ENCODE measurements around the gene XXYLT1. TPM values are rescaled to one million over a fixed set of nuclear protein-coding genes. Genes with fewer than 3 reads are reported as not detected.
A peak's percentile ranks its signal among the peaks of the same experiment; 100 is the strongest.
"Not testable (repeated sequence)": the region's sequence is repeated elsewhere in the genome, so short reads cannot be mapped to it uniquely, and the experiment has no call there.

Gene XXYLT1
- polyA plus RNA-seq, 4 donors = 0.81 to 11.7 (median 4.6) TPM

DNA sequence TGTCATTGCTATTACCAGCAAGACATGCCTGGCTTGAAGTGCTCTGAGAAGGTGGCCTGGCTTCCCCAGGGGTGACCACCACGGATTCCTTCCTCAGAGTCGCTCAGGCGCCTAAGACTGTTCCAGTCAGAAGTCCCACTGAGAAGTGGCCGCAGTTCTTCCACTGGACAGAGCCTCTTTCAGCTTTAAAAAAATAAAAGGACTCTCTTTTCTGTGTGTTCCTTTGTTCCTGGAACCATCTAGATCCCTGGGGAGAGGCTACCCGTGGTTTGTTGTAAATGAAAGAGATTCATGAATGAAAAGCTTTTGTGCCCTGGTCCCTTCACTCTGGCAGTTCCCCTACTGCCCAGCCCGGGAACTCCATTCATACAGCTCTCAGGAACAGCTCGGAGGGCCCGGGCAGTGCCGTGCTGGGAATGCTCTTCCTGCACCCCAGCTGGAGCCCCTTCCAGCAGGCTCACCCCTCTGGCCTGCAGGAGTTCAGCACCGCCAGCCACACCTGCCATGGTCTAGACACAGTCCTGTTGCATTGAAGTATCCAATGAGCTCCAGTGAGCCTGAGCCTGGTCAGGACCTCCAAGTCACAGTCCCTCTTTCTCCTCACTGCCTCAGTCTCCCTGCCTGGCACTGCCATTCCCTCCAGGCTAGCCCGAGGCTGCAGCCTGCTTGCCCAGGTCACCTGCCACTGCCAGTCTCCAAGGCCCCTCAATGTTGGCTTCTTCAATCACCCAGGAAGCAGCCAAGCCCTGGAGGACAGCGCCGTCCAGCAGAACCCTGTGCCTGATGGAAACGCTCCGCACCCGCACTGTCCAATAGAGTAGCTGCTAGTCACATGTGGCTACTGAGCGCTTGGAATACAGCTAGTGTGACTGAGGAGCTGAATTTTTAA is 75.4 kb downstream of the XXYLT1 start:
- WGBS, 3 donors = 91 to 96% (median 95%) methylated on average over 17 of the region's 17 CpGs
- peaks cover 0 to 3% (median 0%) of the 10 kb centered on the region in 3 donors for H3K4me1 ChIP-seq (ENCODE audit: control insufficient read depth in 3 of 3, insufficient read depth in 2 of 3, low read depth in 1 of 3, low read length in 2 of 3)
- no peaks in the 10 kb centered on the region for H3K36me3 ChIP-seq (ENCODE audit: control insufficient read depth in 3 of 3, insufficient read depth in 2 of 3, low read depth in 1 of 3, low read length in 3 of 3)
- no peak overlapping the region for H3K4me3 ChIP-seq (ENCODE audit: low read depth in 1 of 3, low read length in 3 of 3)
- DNase-seq = no peak
- no peak for FAIRE-seq
- H3K9me3 ChIP-seq (ENCODE audit: control insufficient read depth in 2 of 2, insufficient read depth in 1 of 2, low read depth in 1 of 2, low read length in 1 of 2) = peaks cover 0 to 10% of the 10 kb centered on the region in 2 donors
- no peaks in the 10 kb centered on the region for H3K27me3 ChIP-seq (ENCODE audit: control insufficient read depth in 3 of 3, insufficient read depth in 3 of 3, low read length in 3 of 3)
- peak overlapping the region in 1 of 3 donors; percentile 10 for H3K27ac ChIP-seq (ENCODE audit: low read depth in 1 of 3, low read length in 2 of 3)

DNA sequence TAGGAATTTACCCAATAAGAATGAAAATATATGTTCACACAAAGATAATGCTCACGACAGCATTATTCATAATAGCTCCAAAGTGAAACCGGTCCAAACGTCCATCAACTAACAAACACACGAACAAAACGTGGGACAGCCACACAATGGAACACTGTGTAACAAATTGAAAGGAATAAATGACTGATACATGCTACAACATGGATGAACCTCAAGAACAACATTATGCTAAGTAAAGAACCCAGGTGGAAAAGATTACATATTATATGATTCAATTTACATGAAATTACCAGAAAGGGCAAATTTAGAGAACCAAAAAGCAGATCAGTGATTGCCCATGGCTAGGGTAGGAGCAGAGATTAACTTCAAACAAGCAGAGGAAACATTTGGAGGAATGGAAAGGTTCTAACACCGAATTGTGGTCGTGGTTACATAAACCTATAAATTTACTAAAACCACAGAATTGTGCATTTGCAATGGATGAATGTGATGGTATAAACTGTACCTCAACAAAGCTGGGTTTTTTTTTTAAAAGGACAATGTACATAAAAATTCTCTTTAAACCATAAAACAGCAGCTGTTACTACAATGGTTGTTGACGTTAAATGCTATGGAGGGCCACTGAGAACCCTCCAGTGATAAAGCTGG is 76.3 kb downstream of the XXYLT1 start:
- DNase-seq = no peak
- WGBS, 3 donors = 57 to 61% (median 58%) methylated on average over 8 of the region's 8 CpGs
- peaks cover 0 to 3% (median 0%) of the 10 kb centered on the region in 3 donors for H3K4me1 ChIP-seq (ENCODE audit: control insufficient read depth in 3 of 3, insufficient read depth in 2 of 3, low read depth in 1 of 3, low read length in 2 of 3)
- H3K27ac ChIP-seq (ENCODE audit: low read depth in 1 of 3, low read length in 2 of 3) = no peak overlapping the region
- no peaks in the 10 kb centered on the region for H3K27me3 ChIP-seq (ENCODE audit: control insufficient read depth in 3 of 3, insufficient read depth in 3 of 3, low read length in 3 of 3)
- peaks cover 0 to 13% of the 10 kb centered on the region in 2 donors for H3K9me3 ChIP-seq (ENCODE audit: control insufficient read depth in 2 of 2, insufficient read depth in 1 of 2, low read depth in 1 of 2, low read length in 1 of 2)
- no peak for FAIRE-seq
- H3K36me3 ChIP-seq (ENCODE audit: control insufficient read depth in 3 of 3, insufficient read depth in 2 of 3, low read depth in 1 of 3, low read length in 3 of 3) = no peaks in the 10 kb centered on the region
- H3K4me3 ChIP-seq (ENCODE audit: low read depth in 1 of 3, low read length in 3 of 3) = no peak overlapping the region

DNA sequence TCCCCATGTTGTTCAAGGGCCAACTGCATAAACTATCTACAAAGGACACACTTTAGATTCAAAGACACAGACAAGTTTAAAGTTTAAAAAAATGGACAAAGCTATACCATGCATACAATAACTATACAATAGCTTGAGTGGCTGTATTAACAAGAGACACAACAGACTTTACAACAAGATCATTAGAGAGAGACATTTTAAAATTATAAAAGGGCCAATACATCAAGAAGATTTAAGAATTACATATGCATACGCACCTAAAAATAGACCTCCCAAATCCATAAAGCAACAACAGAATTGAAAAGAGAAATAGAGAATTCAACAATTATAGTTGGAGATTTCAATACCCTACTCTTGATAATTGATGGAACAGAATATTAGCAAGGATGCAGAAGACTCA is 79.4 kb downstream of the XXYLT1 start:
- WGBS, 3 donors = 100% methylated on average over 1 of the region's 1 CpG
- Histone ChIP-seq H3K9me3 (ENCODE audit: control insufficient read depth in 2 of 2, insufficient read depth in 1 of 2, low read depth in 1 of 2, low read length in 1 of 2) (peaks cover 0 to 13% of the 10 kb centered on the region in 2 donors), H3K27me3 (ENCODE audit: control insufficient read depth in 3 of 3, insufficient read depth in 3 of 3, low read length in 3 of 3) (no peaks in the 10 kb centered on the region), H3K4me3 (ENCODE audit: low read depth in 1 of 3, low read length in 3 of 3) (no peak overlapping the region), H3K4me1 (ENCODE audit: control insufficient read depth in 3 of 3, insufficient read depth in 2 of 3, low read depth in 1 of 3, low read length in 2 of 3) (no peaks in the 10 kb centered on the region), H3K27ac (ENCODE audit: low read depth in 1 of 3, low read length in 2 of 3) (no peak overlapping the region), H3K36me3 (ENCODE audit: control insufficient read depth in 3 of 3, insufficient read depth in 2 of 3, low read depth in 1 of 3, low read length in 3 of 3) (no peaks in the 10 kb centered on the region)
- FAIRE-seq = no peak
- no peak for DNase-seq

DNA sequence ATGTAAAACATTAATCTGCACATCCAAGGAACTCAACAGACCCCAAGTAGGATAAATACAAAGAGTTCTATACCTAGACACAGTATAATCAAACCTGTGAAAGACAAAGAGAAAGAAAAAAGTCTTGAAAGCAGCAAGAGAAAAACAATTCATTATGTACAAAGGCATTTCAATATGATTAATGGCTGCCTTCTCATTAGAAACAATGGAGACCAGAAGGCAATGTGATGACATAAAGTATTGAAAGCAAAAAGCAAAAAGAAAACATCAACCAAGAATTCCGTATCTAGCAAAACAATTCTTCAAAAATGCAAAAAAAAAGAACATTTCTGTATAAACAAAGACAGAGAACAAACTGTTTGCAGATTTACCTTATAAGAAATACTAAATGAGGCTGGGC is 81.1 kb downstream of the XXYLT1 start:
- no peak for FAIRE-seq
- no peaks in the 10 kb centered on the region for H3K36me3 ChIP-seq (ENCODE audit: control insufficient read depth in 3 of 3, insufficient read depth in 2 of 3, low read depth in 1 of 3, low read length in 3 of 3)
- H3K9me3 ChIP-seq (ENCODE audit: control insufficient read depth in 2 of 2, insufficient read depth in 1 of 2, low read depth in 1 of 2, low read length in 1 of 2) = peaks cover 0 to 13% of the 10 kb centered on the region in 2 donors
- DNase-seq = no peak
- 82 to 97% (median 94%) methylated on average over 1 of the region's 1 CpG for WGBS, 3 donors
- H3K4me1 ChIP-seq (ENCODE audit: control insufficient read depth in 3 of 3, insufficient read depth in 2 of 3, low read depth in 1 of 3, low read length in 2 of 3) = peaks cover 0 to 5% (median 0%) of the 10 kb centered on the region in 3 donors
- no peaks in the 10 kb centered on the region for H3K27me3 ChIP-seq (ENCODE audit: control insufficient read depth in 3 of 3, insufficient read depth in 3 of 3, low read length in 3 of 3)
- H3K27ac ChIP-seq (ENCODE audit: low read depth in 1 of 3, low read length in 2 of 3) = no peak overlapping the region
- H3K4me3 ChIP-seq (ENCODE audit: low read depth in 1 of 3, low read length in 3 of 3) = no peak overlapping the region

DNA sequence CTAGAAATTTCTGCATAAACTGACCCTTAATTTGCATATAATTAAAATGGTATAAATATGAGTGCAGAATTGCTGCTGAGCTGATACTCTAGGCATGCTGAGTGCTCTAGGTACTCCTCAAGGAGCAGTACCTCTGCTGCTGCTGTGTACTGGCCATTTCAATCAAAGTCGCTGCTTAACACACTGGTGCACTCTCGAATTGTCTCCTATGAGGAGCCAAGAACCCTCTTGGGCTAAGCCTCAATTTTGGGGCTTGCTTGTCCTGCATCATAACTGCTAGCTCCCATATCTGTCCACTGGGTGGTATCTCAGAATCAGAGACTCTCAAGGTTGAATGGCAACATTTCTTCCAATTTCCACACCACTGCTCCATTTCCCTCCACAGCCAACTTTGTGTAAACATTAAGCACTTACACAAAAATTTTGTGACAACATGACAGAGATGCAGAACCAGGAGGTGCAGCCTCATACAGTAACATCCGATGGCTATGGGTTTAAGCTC is 82.5 kb downstream of the XXYLT1 start:
- Histone ChIP-seq H3K4me3 (ENCODE audit: low read depth in 1 of 3, low read length in 3 of 3) (no peak overlapping the region), H3K27me3 (ENCODE audit: control insufficient read depth in 3 of 3, insufficient read depth in 3 of 3, low read length in 3 of 3) (no peaks in the 10 kb centered on the region), H3K36me3 (ENCODE audit: control insufficient read depth in 3 of 3, insufficient read depth in 2 of 3, low read depth in 1 of 3, low read length in 3 of 3) (no peaks in the 10 kb centered on the region), H3K9me3 (ENCODE audit: control insufficient read depth in 2 of 2, insufficient read depth in 1 of 2, low read depth in 1 of 2, low read length in 1 of 2) (peaks cover 0 to 13% of the 10 kb centered on the region in 2 donors), H3K27ac (ENCODE audit: low read depth in 1 of 3, low read length in 2 of 3) (no peak overlapping the region), H3K4me1 (ENCODE audit: control insufficient read depth in 3 of 3, insufficient read depth in 2 of 3, low read depth in 1 of 3, low read length in 2 of 3) (peaks cover 0 to 5% (median 0%) of the 10 kb centered on the region in 3 donors)
- FAIRE-seq = no peak
- DNase-seq = no peak
- WGBS, 3 donors = 89 to 90% (median 90%) methylated on average over 3 of the region's 3 CpGs

DNA sequence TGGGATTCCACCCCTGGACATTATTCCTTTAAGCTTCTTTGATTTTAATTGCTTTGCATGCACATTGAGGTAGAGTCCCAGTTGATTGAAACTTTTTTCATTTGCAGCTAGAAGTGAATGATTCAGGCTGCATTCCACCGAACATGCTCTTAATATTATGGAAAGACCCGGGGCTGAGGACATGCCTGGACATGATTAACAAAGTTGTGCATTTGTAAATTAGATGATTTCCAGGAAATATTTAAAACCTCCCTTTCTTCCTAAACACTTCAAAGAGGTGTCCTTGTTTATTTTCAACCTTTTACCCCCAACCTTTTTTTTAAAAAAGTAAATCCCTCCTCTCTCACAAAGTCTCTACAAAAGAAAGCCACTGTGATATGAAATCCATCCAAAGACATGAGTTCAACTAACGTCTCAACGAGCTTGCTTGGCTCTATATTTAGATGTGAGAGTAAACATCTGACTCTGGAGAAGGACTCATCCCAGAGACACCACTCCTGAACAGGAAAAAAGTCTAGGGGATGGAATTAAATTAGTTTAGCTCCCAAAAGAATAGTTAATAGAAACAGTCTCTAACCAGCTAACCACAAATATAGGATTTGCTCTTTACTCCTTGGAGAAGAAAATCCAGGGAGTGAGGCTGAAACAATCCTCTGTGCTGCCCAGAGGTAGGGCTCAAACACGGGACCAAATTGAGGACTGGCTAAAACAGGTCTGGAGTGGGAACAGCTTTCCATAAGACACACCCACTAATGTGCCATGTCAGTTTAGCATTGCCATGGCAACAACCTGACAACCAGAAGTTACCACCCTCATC is 83.1 kb downstream of the XXYLT1 start:
- Histone ChIP-seq H3K9me3 (ENCODE audit: control insufficient read depth in 2 of 2, insufficient read depth in 1 of 2, low read depth in 1 of 2, low read length in 1 of 2) (peaks cover 0 to 13% of the 10 kb centered on the region in 2 donors), H3K36me3 (ENCODE audit: control insufficient read depth in 3 of 3, insufficient read depth in 2 of 3, low read depth in 1 of 3, low read length in 3 of 3) (no peaks in the 10 kb centered on the region), H3K27ac (ENCODE audit: low read depth in 1 of 3, low read length in 2 of 3) (no peak overlapping the region), H3K27me3 (ENCODE audit: control insufficient read depth in 3 of 3, insufficient read depth in 3 of 3, low read length in 3 of 3) (no peaks in the 10 kb centered on the region), H3K4me3 (ENCODE audit: low read depth in 1 of 3, low read length in 3 of 3) (no peak overlapping the region), H3K4me1 (ENCODE audit: control insufficient read depth in 3 of 3, insufficient read depth in 2 of 3, low read depth in 1 of 3, low read length in 2 of 3) (peaks cover 0 to 5% (median 0%) of the 10 kb centered on the region in 3 donors)
- WGBS, 3 donors = 62 to 79% (median 76%) methylated on average over 5 of the region's 5 CpGs
- no peak for FAIRE-seq
- no peak for DNase-seq

DNA sequence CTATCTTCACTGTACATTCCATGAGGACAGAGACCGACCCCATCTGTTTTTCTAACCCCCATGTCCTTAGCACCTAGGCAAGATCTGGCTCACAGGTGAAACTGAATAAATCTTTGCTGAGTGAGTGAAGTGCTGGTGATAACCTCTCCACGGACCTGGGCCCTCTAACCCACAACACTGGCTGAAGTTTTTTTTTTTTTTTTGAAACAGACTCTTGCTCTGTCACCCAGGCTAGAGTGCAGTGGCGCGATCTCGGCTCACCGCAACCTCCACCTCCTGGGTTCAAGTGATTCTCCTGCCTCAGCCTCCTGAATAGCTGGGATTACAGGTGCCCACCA is 84.3 kb downstream of the XXYLT1 start:
- WGBS, 3 donors = 91 to 95% (median 92%) methylated on average over 6 of the region's 6 CpGs
- H3K9me3 ChIP-seq (ENCODE audit: control insufficient read depth in 2 of 2, insufficient read depth in 1 of 2, low read depth in 1 of 2, low read length in 1 of 2); H3K27me3 ChIP-seq (ENCODE audit: control insufficient read depth in 3 of 3, insufficient read depth in 3 of 3, low read length in 3 of 3); FAIRE-seq; H3K4me3 ChIP-seq (ENCODE audit: low read depth in 1 of 3, low read length in 3 of 3); DNase-seq; H3K36me3 ChIP-seq (ENCODE audit: control insufficient read depth in 3 of 3, insufficient read depth in 2 of 3, low read depth in 1 of 3, low read length in 3 of 3); H3K27ac ChIP-seq (ENCODE audit: low read depth in 1 of 3, low read length in 2 of 3): not testable (repeated sequence)
- H3K4me1 ChIP-seq (ENCODE audit: control insufficient read depth in 3 of 3, insufficient read depth in 2 of 3, low read depth in 1 of 3, low read length in 2 of 3) = peaks cover 0 to 11% (median 0%) of the 10 kb centered on the region in 3 donors

All from small intestine (tissue), 7 donors.